ENCODE results near the gene EFEMP1. TPM values are rescaled to one million over a fixed set of nuclear protein-coding genes. Genes with fewer than 3 reads are reported as not detected.

The EFEMP1 gene
- total and polyA plus RNA-seq, 9 of the 15 experiments (the other 6 are each of a cell fraction or from before 2014, with no cell fraction given), result 0.05 to 6.2 (median 0.22) TPM

GRCh38 chr2:55961318-55961911 lies 37.8 kb upstream of the EFEMP1 start:
- H3K4me2 ChIP-seq (ENCODE audit: insufficient read depth, low read length), result no peak overlapping the region
- H3K9ac ChIP-seq (ENCODE audit: insufficient read depth in 1 of 2, low read depth in 2 of 2, low read length in 2 of 2), result no peak overlapping the region
- in situ Hi-C loops (cut with MboI), result loop anchor here (25.0 kb wide), 1 partner anchor 1551 kb away; no protein-coding TSS in a partner anchor
- TF ChIP-seq SMC3 (conservative IDR thresholded peaks at IDR 0.05; ENCODE audit: insufficient read depth, low read depth, low read length) (peak; percentile 67), CTCF (IDR thresholded peaks at IDR 0.05 in 2 of 3, conservative IDR thresholded peaks at IDR 0.05 in 1 of 3; ENCODE audit: insufficient read depth in 2 of 3, low read depth in 1 of 3, low read length in 3 of 3) (peak; percentile 37 to 69 (median 52); a peak in 5 of 6 replicates), REST (IDR thresholded peaks at IDR 0.05; ENCODE audit: borderline replicate concordance) (peak; percentile 65; the same call in 1 of the 2 replicates), REST (CRISPR knock-in tag; IDR thresholded peaks at IDR 0.05; ENCODE audit: low read depth) (no peak), RAD21 (CRISPR knock-in tag; conservative IDR thresholded peaks at IDR 0.05 in 1 of 2, IDR thresholded peaks at IDR 0.05 in 1 of 2) (peak; percentile 69 to 77), ZKSCAN1 (IDR thresholded peaks at IDR 0.05; ENCODE audit: low read depth, low read length) (no peak), DEAF1 (CRISPR knock-in tag; IDR thresholded peaks at IDR 0.05) (peak; percentile 64)

More at GRCh38 chr2:55961318-55961911, 37.8 kb upstream of the EFEMP1 start:
- H3K4me3 ChIP-seq, result no peak overlapping the region
- ATAC-seq (peak; percentile 76), FAIRE-seq (peak; percentile 84), DNase-seq (ENCODE audit: extremely low read depth in 1 of 4, low spot score in 3 of 4) (peak; percentile 31 to 48 (median 40))
- no peak overlapping the region for H3K27ac ChIP-seq (ENCODE audit: extremely low read depth, low read depth, low read length)
- BruUV-seq (replicated peaks), result no TSS peak
- H3K4me1 ChIP-seq (replicated peaks in 1 of 2; ENCODE audit: control insufficient read depth in 2 of 2, insufficient read depth in 2 of 2, low read length in 2 of 2), result no peaks in the 10 kb centered on the region; a peak in 1 of 5 replicates
- no peaks in the 10 kb centered on the region for H3K79me2 ChIP-seq (ENCODE audit: control insufficient read depth, insufficient read depth, low read length)
- H4K20me1 ChIP-seq (replicated peaks; ENCODE audit: control insufficient read depth, insufficient read depth, low read length), result no peaks in the 10 kb centered on the region
- no peaks in the 10 kb centered on the region for H3K9me3 ChIP-seq (replicated peaks; ENCODE audit: control insufficient read depth, insufficient read depth, low read depth, low read length)
- H3K27me3 ChIP-seq (ENCODE audit: control insufficient read depth in 2 of 2, insufficient read depth in 2 of 2, low read length in 2 of 2), result no peaks in the 10 kb centered on the region; a peak in 1 of 5 replicates
- H3K36me3 ChIP-seq (ENCODE audit: control insufficient read depth, insufficient read depth, low read length), result no peaks in the 10 kb centered on the region
- H3K9me1 ChIP-seq (ENCODE audit: control insufficient read depth, insufficient read depth, low read length), result no peaks in the 10 kb centered on the region
- 0% methylated on average over 3 of the region's 3 CpGs for WGBS (ENCODE audit: insufficient coverage, low coverage, missing lambda C conversion rate)
- CTCF ChIA-PET (ENCODE audit: low intra/inter-chr PET ratio), result interaction anchor here (0.6 to 2.3 kb wide), 4 partner anchors 180 to 243 kb away, joined by 3 to 16 read pairs (median 6); no protein-coding TSS in a partner anchor
- POLR2A ChIA-PET, result no interaction called here
- no peak overlapping the region for H2AFZ ChIP-seq (ENCODE audit: low read depth, low read length)
- intact Hi-C loops (cut with micrococcal nuclease), result loop anchor here (2.0 to 10.0 kb wide), 3 partner anchors 173 to 243 kb away; no protein-coding TSS in a partner anchor

Measured in K562 (cell line).